Ascending aorta (tissue), 2 donors: Measurements from ENCODE around the gene HTRA3. TPM values are rescaled to one million over a fixed set of nuclear protein-coding genes. Genes with fewer than 3 reads are reported as not detected.

Source experiments
- DNase-seq, 2 donors: peaks; one replicate each; pipeline ENCODE4 v3.0.0-alpha.2; 2019; ENCODE audit warnings: low spot score in 2 of 2
- H3K27ac ChIP-seq, 2 donors: fragments of 200-600 bp; sonication (generic); one replicate each; pipeline ENCODE4 v1.5.1; 2016 to 2017; ENCODE audit warnings: mild to moderate bottlenecking in 1 of 2
- H3K27me3 ChIP-seq: fragments of 200-600 bp; sonication (generic); one replicate; pipeline ENCODE4 v1.5.1; 2017
- H3K36me3 ChIP-seq, 2 donors: fragments of 200-600 bp; sonication (generic); one replicate each; pipeline ENCODE4 v1.5.1; 2016
- H3K4me1 ChIP-seq, 2 donors: fragments of 200-600 bp; sonication (generic); one replicate each; pipeline ENCODE4 v1.5.1; 2016 to 2017; ENCODE audit warnings: mild to moderate bottlenecking in 1 of 2
- H3K4me3 ChIP-seq, 2 donors: fragments of 200-600 bp; sonication (generic); one replicate each; pipeline ENCODE4 v1.5.1; 2016 to 2017; ENCODE audit warnings: mild to moderate bottlenecking in 1 of 2
- H3K9me3 ChIP-seq, 2 donors: fragments of 200-600 bp; sonication (generic); one replicate each; pipeline ENCODE4 v1.5.1; 2016
- CTCF ChIP-seq, 3 experiments: fragments of 200-600 bp in 2 of 3; fragments of 450-650 bp in 1 of 3; sonication (generic) in 2 of 3; IDR thresholded peaks; one replicate each; pipeline ENCODE4 v1.5.1; 2016 to 2019; ENCODE audit warnings: antibody characterized with exemption in 3 of 3, mild to moderate bottlenecking in 1 of 3, moderate library complexity in 1 of 3
- intact Hi-C: fragments of 100-400 bp; cut with DNase I; formaldehyde crosslinking; loops from one replicate; pipeline ENCODE4 v1.15.1; 2023
- total RNA-seq: library from RNA; depleted of rRNA; stranded (reverse); fragments of >200 nt; gene quantifications from one replicate; pipeline ENCODE4 v1.1.0, GENCODE V29; 2016

The HTRA3 gene
- total RNA-seq, 1 donor from 2014 or later: 52.6 TPM

- H3K27ac ChIP-seq: no peak overlapping the region
- H3K4me3 ChIP-seq: no peak overlapping the region
- H3K4me1 ChIP-seq: peaks cover 0 to 5% of the 10 kb centered on the region in 2 donors
- no peaks in the 10 kb centered on the region for H3K9me3 ChIP-seq
- intact Hi-C loops: no loop called here
- no peaks in the 10 kb centered on the region for H3K36me3 ChIP-seq
- TF ChIP-seq CTCF (IDR thresholded peaks at IDR 0.05): no peak
- peak in 1 of 2 donors; percentile 39 for DNase-seq
- H3K27me3 ChIP-seq: no peaks in the 10 kb centered on the region
Measured at GRCh38 chr4:8314691-8315255, 45.2 kb downstream of the HTRA3 start.

- no peak overlapping the region for H3K27ac ChIP-seq
- peak; percentile 11 to 77 for DNase-seq
- no peak for TF ChIP-seq CTCF (IDR thresholded peaks at IDR 0.05)
Measured at GRCh38 chr4:8315435-8316250, 46.1 kb downstream of the HTRA3 start.

GRCh38 chr4:8316251-8316771, 46.8 kb downstream of the HTRA3 start:
- H3K27ac ChIP-seq: no peak overlapping the region
- peaks cover 0 to 12% of the 10 kb centered on the region in 2 donors for H3K4me1 ChIP-seq
- H3K4me3 ChIP-seq: no peak overlapping the region
- H3K27me3 ChIP-seq: no peaks in the 10 kb centered on the region
- H3K36me3 ChIP-seq: no peaks in the 10 kb centered on the region
- H3K9me3 ChIP-seq: no peaks in the 10 kb centered on the region
- TF ChIP-seq CTCF (IDR thresholded peaks at IDR 0.05): no peak
- intact Hi-C loops: no loop called here
- DNase-seq: no peak

More at GRCh38 chr4:8315435-8316250, 46.1 kb downstream of the HTRA3 start:
- no peaks in the 10 kb centered on the region for H3K27me3 ChIP-seq
- H3K4me1 ChIP-seq: peaks cover 0 to 12% of the 10 kb centered on the region in 2 donors
- intact Hi-C loops: no loop called here
- no peaks in the 10 kb centered on the region for H3K9me3 ChIP-seq
- no peaks in the 10 kb centered on the region for H3K36me3 ChIP-seq
- peak overlapping the region in 1 of 2 donors; percentile 31 for H3K4me3 ChIP-seq

GRCh38 chr4:8316911-8317351, 47.4 kb downstream of the HTRA3 start:
- no peak overlapping the region for H3K27ac ChIP-seq
- DNase-seq: peak; percentile 3 to 54
- peaks cover 0 to 12% of the 10 kb centered on the region in 2 donors for H3K4me1 ChIP-seq
- TF ChIP-seq CTCF (IDR thresholded peaks at IDR 0.05): no peak
- H3K9me3 ChIP-seq: no peaks in the 10 kb centered on the region
- H3K36me3 ChIP-seq: no peaks in the 10 kb centered on the region
- H3K27me3 ChIP-seq: no peaks in the 10 kb centered on the region
- intact Hi-C loops: no loop called here
- no peak overlapping the region for H3K4me3 ChIP-seq

GRCh38 chr4:8317474-8317873, 47.9 kb downstream of the HTRA3 start:
- no peak overlapping the region for H3K4me3 ChIP-seq
- H3K9me3 ChIP-seq: no peaks in the 10 kb centered on the region
- H3K36me3 ChIP-seq: no peaks in the 10 kb centered on the region
- H3K27me3 ChIP-seq: no peaks in the 10 kb centered on the region
- TF ChIP-seq CTCF (IDR thresholded peaks at IDR 0.05): no peak
- intact Hi-C loops: no loop called here
- no peak overlapping the region for H3K27ac ChIP-seq
- H3K4me1 ChIP-seq: peaks cover 0 to 12% of the 10 kb centered on the region in 2 donors
- no peak for DNase-seq
